Hippocampal formation (tissue), 2 donors: ENCODE measurements around the gene PRKG1.

ENCODE experiments used
- DNase-seq, 2 donors: peaks; one replicate each; lab custom pipeline; 2025; lab: John Stamatoyannopoulos, UW

Gene PRKG1

GRCh38 chr10:51076299-51076841 lies 2.1 kb downstream of the PRKG1 start:
- no peak for DNase-seq

- DNase-seq = no peak
Measured at GRCh38 chr10:51077074-51077473, 2.8 kb downstream of the PRKG1 start.

DNA sequence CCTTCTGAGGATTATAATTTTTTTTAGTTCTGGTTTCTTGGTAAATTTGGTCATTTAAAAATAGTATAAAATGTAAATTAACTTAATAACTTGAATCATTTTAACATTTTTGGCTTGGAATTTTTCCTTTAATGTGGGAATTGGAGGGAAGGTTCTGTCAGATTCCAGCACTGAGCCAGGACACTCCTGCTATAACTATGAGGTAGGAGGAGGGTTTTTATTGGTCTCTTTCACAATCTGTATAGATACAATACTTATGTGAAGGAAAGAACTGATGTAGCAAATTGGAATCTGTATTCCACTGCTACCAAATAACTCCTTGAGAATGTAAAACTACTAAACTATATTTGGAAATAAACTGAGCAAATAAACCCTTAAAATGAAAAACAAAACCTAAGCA lies 3.2 kb downstream of the PRKG1 start:
- no peak for DNase-seq

DNA sequence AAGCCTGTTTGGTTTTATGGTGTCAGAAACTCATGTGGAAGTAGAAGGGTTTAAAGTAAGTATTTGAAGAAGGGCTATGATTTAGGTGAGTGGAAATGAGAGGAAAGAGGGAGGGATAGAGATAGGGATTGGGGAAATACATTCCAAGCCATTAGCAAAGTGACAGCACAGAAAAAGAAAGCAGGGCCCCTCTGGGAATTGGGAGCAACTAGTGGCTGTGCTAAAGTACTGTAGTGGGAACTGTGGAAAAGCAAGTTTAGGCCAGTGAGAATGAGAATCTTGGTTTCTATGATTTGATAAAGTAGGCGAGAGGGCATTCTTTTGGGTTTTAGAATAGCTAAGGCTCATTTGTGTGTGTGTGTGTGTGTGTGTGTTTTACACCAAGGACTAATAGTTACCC lies 5.0 kb downstream of the PRKG1 start:
- no peak for DNase-seq

DNA sequence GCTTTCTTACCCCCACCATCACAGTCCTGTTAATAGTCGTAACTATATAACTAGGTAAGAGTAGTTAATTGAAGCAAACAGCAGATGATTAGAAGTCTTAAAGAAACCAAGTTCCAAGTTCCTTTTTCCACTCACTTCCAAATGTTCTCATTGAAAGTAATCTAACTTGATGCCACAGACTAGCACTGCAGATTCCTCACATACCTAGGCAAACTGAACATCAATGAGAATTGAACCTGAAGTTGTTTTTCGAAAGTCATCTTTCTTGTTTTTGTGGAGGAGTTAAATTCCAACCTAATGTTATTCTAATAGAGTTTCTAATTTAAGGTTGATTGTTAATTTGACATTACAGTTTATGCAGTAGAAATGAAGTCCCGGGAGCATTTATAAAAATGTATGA lies 5.5 kb downstream of the PRKG1 start:
- no peak for DNase-seq

GRCh38 chr10:51080311-51081006 lies 6.2 kb downstream of the PRKG1 start:
- no peak for DNase-seq

DNA sequence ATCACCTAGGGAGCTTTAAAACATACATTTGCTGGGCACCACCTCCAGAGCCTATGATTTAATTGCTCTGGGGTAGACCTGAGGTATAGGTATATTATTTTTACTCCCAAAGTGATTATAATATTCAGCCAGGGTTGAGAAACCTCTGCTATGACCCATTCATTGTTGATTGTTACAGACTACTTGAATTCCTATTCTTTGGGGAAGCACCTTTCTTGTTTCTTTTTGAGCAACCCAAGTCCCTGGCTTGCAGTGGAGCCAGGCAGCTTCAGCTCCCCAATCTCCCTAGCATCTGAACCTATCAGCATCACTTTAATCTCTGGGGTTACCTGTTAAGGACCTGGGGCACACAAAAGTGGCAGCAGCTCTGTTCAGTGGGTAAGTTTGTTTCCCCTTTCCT lies 8.6 kb downstream of the PRKG1 start:
- DNase-seq = no peak

GRCh38 chr10:51083356-51083853 lies 9.1 kb downstream of the PRKG1 start:
- DNase-seq = no peak

GRCh38 chr10:51085204-51085603 lies 10.9 kb downstream of the PRKG1 start:
- DNase-seq = no peak

DNA sequence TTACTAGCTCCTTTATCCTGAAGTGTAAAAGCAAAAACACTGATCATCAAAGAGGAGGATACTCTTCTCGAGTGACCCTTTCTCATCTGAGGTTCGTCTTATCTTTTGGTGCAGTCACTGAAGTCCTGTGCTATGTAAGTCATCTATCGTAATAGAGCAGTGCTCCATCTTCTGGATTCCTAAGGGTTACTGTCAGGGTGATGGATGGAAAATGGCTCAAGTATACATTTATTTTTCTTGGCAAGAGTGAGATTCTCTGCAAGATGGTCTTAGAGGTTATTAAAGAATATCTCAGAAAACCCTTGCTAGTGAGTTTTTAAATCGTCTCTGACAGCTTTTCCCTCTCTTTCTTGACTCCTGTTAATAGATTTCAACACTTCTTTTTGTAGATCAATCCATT lies 12.4 kb downstream of the PRKG1 start:
- DNase-seq = no peak

DNA sequence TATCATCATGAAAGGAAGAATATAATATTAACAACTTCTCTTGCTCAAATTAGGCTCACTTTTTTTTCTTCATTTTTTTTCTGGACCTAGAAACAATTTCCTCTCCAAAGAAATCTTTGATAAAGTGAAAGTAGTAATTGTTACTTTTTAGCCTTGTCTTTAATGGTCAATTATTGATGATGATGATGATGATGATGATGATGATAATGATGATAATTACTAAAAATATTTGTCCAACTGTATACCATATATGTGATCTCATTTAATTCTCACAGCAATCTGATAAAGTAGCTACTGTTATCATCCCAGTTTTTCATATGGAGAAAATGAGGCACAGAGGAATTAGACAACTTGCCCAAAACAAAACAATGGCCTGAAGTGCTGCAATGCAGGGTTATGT lies 12.8 kb downstream of the PRKG1 start:
- DNase-seq = no peak

DNA sequence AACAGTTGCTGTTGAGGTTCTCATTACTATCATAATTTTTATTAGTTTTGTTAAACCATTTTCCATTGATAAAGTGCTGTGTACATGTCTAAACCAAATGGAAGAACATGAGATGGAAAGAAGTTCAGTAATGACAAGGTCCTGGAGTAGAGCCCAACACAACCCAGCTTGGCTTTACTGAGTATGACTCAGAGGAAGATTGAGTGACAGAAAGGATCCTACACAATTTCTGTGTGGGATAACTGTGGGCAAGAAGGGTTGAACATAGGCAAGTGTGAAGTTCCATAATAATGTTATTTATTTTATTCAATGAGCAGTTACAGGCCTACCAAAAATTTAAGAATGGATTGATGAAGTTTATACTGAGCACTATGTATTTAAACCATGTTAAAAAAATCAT lies 15.9 kb downstream of the PRKG1 start:
- DNase-seq = no peak

DNA sequence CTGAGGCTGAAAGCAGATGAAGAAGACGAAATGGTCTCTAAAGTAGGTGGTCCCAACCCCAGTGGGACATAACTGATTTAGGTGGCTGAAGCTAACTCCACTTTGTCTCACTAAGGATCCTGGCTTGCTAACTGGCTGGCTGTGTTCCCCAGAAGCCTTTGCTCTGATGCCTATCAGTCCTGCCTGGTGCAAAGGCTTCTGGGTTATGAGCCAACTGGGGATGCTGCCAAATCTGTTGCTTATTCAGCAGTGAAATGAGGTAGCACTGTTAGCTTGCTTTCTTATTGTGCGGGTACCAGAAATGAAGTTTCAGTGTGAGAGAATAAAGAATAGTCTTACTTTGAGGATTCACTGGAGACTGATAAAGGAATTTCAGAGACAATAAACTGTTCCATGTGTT lies 18.1 kb downstream of the PRKG1 start:
- peak; percentile 42 to 55 for DNase-seq

- DNase-seq = no peak
Measured at GRCh38 chr10:51095444-51095843, 21.2 kb downstream of the PRKG1 start.

GRCh38 chr10:51097546-51097945 lies 23.3 kb downstream of the PRKG1 start:
- DNase-seq = no peak

DNA sequence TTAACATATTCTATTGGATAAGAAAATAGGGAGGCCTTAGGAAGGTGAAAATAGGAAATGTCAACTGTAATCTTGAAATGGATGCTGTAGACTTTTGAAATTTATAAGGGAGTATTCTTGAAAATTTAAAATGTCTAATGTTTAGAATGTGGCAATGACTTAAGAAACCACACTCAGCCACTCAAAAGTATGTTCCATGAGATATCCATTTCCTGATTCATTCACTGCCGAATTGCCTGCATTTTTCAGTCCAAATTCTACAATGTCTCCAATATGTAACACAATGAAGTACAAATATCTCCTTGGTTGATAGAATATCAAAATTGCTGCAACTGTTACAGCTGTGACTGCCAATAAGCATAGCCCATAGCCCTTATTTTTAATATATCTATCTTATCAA lies 25.9 kb downstream of the PRKG1 start:
- no peak for DNase-seq

DNA sequence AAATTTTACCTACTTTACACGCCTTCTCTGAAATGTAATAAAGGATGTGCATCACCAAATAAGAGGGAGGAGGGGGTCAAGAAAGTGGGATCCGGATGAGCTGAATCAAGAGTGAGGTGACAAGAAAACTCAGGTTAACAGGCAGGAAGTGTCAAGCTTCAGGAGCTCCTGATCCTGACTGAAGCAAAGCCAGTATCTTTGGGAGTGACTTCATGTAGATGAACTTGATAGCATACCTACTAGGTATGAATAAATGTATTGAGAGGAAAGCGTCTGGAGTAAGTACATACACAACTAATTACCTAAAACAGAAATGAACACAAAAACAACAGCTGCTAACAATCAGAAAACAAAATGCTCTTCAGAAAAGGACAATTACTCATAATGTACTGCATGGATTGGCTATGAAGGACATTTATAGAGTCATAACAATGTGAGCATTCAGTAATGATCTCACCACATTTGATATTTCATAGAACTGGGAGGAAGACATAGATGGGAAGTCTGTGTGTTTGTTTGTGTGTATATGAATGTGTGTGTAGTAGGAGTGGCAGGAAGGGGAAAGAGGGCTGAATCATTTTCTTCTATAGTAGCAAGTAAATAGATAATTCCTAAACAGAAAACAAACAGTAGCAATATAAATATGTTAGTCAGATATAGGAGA lies 29.4 kb downstream of the PRKG1 start:
- no peak for DNase-seq

- DNase-seq = no peak
Measured at GRCh38 chr10:51106311-51106945, 32.1 kb downstream of the PRKG1 start.

DNA sequence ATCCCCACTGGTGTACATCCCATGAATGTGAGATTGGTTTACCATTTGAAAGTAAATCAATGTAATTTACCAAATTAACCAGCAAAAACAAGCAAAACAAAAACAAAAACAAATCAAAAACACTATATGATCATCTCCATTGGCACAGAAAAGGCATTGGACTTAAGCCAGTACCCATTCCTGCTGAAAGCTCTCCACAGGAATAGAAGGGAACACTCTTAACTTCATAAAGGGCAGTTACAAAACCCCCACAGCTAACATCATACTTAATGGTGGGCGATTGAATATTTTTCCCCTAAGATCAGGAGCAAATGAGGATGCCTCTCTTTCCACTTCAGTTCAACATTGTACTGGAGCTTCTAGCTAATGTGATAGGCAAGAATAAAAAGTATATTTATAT lies 34.1 kb downstream of the PRKG1 start:
- DNase-seq = no peak

DNA sequence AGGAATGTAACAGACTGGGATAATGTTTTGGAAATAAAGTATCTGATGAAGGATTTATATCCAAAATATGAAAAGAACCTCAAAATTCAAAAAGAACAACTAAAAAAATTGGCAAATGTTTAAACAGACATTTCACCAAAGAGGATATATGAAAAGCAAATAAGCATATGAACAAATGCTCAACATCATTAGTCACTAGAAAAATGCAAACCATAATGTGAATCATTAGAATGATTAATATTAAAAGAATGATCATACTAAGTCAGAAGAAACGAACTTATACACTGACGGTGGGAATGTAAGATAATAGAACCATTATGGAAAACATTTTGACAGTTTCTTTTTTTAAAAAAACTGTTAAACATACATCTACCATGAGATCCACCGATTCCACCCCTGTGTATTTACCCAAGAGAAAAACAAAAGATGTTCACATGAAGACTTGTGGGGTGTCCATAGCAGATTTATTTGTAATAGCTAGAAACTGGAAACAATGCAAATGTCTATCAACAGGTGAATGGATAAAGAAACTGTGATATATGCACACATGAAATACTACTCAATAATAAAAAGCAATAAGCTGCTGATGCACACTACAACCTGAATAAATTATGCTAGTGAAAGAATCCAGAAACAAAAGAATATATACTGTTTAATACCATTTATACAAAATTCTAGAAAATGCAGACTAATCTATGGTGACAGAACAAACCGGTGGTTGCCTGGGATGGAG lies 35.7 kb downstream of the PRKG1 start:
- DNase-seq = no peak

GRCh38 chr10:51112013-51112412 lies 37.7 kb downstream of the PRKG1 start:
- DNase-seq = no peak

- no peak for DNase-seq
Measured at GRCh38 chr10:51113007-51113406, 38.7 kb downstream of the PRKG1 start.
